Bronchial epithelial cell (primary cell): Measurements from ENCODE around the gene WBP4. TPM values are rescaled to one million over a fixed set of nuclear protein-coding genes. Genes with fewer than 3 reads are reported as not detected.

Experiments used
- DNase-seq: peaks from one replicate; pipeline ENCODE4 v3.0.0-alpha.2; 2010; ENCODE audit warnings: low read depth
- FAIRE-seq: peaks from 2 replicates; lab custom pipeline; 2011; peaks lifted over from hg19 to GRCh38; lab: Jason Lieb, UNC
- H3K27me3 ChIP-seq: 2 replicates; pipeline ENCODE4 v1.5.1; 2011; ENCODE audit warnings: low read length; ENCODE audit not compliant: control insufficient read depth, insufficient read depth
- H3K36me3 ChIP-seq: 2 replicates; pipeline ENCODE4 v1.5.1; 2011; ENCODE audit warnings: low read length; ENCODE audit not compliant: control insufficient read depth, insufficient read depth
- H3K4me3 ChIP-seq: 2 replicates; pipeline ENCODE4 v1.5.1; 2011; ENCODE audit warnings: mild to moderate bottlenecking, low read depth, low read length, control low read depth
- total RNA-seq: library from RNA; depleted of rRNA; stranded (reverse); fragments of >200 nt; gene quantifications from 2 replicates; pipeline ENCODE4 v1.2.1, GENCODE V29; 2014
- TF ChIP-seq, protein P1 (sequence below): IDR thresholded peaks from 2 replicates; pipeline ENCODE4 v1.5.1; 2011; ENCODE audit warnings: mild to moderate bottlenecking, moderate library complexity, low read length, control low read depth, inconsistent platforms; ENCODE audit not compliant: insufficient read depth, severe bottlenecking

Gene WBP4, protein sequence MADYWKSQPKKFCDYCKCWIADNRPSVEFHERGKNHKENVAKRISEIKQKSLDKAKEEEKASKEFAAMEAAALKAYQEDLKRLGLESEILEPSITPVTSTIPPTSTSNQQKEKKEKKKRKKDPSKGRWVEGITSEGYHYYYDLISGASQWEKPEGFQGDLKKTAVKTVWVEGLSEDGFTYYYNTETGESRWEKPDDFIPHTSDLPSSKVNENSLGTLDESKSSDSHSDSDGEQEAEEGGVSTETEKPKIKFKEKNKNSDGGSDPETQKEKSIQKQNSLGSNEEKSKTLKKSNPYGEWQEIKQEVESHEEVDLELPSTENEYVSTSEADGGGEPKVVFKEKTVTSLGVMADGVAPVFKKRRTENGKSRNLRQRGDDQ
- 6.8 and 10.1 TPM in 2 replicates for total RNA-seq

DNA sequence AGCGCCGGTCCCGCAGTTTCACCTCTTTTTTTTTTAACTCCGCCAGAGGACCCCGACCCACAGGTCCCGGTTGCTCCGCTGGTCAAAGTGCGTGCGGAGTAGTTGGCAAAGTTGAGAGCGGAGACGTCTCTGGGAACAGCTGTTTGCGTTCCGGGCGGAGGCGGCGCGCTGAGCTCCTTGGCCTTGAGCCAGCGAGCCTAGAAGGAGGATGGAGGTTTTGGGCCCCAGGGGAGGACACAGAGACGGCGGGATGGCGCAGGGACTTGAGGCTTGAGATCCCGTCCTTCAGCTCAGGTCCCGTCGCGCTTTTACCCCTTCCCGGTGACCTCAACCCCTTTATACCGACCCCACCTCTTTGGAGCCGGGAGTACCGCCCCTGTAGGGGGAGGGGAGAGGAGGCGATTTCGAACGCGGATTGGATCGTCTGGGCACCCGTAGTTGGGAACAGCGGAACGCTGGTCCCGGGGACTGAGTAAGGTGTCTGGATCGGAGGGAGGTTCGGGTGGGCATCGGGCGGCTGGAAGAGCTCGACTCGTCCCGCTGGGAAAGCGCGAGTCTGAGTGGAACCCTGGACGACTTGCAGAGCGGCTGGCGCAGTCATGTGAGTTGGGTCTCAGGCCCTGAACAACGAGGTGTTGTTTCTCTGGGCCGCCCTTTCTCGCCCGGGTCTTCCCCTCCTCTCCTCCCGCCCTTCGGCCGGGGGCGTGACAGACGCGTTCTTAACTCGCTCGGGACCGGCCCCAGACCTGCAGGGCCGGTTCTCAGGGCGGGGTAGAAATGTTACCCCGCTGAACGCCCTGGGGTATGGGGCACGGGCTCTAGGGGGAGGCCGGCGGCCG, at the start of gene WBP4:
Gene WBP4 (plus strand): TSS at position 435 of the 839 bp plus-strand sequence. CDS start 165 bp downstream, at position 600.
- DNase-seq (peak; percentile 86), FAIRE-seq (no peak)
- TF ChIP-seq, protein P1, sequence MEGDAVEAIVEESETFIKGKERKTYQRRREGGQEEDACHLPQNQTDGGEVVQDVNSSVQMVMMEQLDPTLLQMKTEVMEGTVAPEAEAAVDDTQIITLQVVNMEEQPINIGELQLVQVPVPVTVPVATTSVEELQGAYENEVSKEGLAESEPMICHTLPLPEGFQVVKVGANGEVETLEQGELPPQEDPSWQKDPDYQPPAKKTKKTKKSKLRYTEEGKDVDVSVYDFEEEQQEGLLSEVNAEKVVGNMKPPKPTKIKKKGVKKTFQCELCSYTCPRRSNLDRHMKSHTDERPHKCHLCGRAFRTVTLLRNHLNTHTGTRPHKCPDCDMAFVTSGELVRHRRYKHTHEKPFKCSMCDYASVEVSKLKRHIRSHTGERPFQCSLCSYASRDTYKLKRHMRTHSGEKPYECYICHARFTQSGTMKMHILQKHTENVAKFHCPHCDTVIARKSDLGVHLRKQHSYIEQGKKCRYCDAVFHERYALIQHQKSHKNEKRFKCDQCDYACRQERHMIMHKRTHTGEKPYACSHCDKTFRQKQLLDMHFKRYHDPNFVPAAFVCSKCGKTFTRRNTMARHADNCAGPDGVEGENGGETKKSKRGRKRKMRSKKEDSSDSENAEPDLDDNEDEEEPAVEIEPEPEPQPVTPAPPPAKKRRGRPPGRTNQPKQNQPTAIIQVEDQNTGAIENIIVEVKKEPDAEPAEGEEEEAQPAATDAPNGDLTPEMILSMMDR: peak; percentile 18
- Histone ChIP-seq H3K27me3 (no peaks in the 10 kb centered on the region), H3K4me3 (peak within 1 kb of the TSS; percentile 98), H3K36me3 (peaks cover 3% of the 10 kb centered on the region)

DNA sequence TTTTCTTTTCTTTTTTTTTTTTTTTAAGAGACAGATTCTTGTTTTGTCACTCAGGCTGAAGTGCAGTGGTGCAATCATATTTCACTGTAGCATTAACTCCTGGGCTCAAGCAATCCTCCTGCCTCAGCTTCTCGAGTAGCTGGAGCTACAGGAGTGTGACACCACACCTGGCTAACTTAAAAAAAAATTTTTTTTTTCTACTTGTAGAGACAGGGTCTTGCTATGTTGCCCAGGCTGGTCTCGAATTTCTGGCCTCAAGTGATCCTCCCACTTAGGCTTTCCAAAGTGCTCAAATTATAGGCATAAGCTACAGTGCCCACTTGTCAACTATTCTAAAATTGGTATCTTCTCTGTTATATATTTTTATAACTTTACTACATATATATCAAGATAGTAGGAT, 48.8 kb upstream of the WBP4 start:
- DNase-seq: no peak
- H3K27me3 ChIP-seq: no peaks in the 10 kb centered on the region
- H3K4me3 ChIP-seq: no peak overlapping the region
- TF ChIP-seq, protein P1: no peak
- H3K36me3 ChIP-seq: no peaks in the 10 kb centered on the region
- FAIRE-seq: no peak

DNA sequence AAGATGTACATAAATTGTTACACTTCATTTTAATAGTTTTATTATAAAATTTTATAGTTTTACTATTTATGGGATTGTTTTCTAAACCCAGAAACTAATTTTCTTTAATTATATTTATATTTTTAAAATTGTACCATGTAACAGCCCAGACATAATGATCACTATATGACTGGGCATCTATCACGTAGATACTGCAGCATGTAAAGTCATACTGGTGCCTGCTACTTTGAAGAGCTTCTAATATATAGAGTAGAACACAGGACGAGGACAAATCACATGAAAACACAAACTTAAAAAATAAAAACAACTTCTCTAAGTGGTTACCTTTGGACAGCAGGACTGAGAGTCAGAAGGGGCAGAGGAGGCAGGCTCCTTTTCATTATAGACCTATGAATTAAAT, 47.5 kb upstream of the WBP4 start:
- no peak for DNase-seq
- Histone ChIP-seq H3K4me3 (no peak overlapping the region), H3K36me3 (no peaks in the 10 kb centered on the region), H3K27me3 (no peaks in the 10 kb centered on the region)
- TF ChIP-seq, protein P1: no peak
- FAIRE-seq: no peak

DNA sequence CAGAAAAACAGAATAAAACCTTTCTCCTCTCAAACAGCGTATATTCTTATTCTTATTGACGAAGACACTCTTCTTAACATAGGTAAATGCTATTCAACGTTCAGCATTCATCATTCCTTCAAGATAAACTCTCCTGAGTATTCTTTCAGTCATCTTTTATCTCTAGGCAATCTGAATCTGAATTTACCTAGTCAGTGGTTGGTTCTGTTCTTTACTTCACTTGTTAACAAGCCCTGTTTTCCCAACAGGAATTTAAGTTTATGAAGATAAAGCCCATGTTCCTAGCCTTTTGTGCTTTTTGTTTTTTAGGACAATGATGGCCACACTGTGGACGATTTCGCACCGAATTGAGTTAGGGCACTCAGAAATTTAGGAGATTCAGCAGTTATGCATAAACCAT, 45.4 kb upstream of the WBP4 start:
- Histone ChIP-seq H3K27me3 (no peaks in the 10 kb centered on the region), H3K36me3 (no peaks in the 10 kb centered on the region), H3K4me3 (no peak overlapping the region)
- DNase-seq: no peak
- TF ChIP-seq, protein P1: no peak
- no peak for FAIRE-seq

DNA sequence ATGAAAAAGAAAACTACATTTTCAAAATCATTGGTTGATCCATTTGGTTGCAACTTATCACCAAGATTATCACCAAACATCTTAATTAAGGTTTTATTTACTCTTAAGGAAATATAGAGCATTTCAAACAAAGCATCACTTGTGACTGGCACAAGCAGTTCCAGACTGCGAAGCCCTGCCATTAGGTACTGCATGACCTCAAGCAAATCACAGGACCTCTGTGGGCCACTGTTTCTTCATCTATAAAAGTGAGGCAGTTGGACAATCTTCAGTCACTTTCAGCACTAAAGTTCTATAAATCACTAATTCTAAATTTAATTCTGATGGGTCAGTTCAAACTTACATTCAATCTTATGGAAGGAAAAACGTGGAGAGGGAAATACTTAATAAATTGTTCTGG, 44.1 kb upstream of the WBP4 start:
- Histone ChIP-seq H3K36me3 (no peaks in the 10 kb centered on the region), H3K4me3 (peak overlapping the region; percentile 46), H3K27me3 (no peaks in the 10 kb centered on the region)
- TF ChIP-seq, protein P1: no peak
- no peak for DNase-seq
- no peak for FAIRE-seq
